NCI-H146 treated with DMSO at 0.1 percent for 48 hours (cell line): ENCODE data around the gene SH2D2A.
A peak's percentile ranks its signal among the peaks of the same experiment; 100 is the strongest.
"Not testable (repeated sequence)": the region's sequence is repeated elsewhere in the genome, so short reads cannot be mapped to it uniquely, and the experiment has no call there.

Source experiments
- DNase-seq: peaks from one replicate; lab custom pipeline; 2025; ENCODE audit not compliant: unreplicated experiment; lab: John Stamatoyannopoulos, UW

The SH2D2A gene

DNA sequence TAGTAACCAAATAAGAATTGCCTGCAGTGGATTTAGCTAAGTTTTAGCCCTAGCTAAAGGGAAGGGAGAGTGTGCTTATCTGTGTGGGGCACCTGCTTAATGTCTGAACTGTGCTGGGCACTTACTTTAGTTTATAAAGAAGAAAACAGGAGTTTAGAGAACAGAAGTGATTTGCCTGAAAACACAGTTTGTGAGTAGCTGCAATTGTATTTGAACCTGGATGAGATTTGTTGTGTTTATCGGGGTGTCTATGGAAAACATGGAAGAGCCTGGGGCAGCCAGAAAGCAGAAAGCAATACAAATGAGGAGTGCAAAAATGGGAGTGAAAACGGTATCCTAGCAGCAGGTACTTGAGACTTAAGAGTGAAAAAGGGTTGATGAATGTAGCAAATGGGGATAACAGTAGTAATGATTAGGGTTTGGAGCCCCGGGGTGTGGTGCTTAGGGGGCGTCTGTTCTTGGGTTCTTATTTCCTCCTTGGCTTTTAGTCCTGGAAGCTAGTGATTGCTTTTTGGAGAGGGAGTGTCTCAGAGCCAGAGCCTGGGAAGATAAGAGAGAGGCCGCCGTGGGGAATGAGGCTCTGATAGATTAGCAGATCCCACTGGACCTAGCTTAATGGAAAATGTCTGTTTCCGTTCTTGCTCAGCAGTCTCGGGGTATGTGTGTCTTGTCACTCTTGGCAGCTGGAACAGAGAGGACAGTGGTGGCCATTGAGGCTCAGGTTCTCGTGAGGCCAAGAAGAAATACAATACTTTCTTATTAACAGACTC is 43.7 kb downstream of the SH2D2A start:
- DNase-seq: no peak

DNA sequence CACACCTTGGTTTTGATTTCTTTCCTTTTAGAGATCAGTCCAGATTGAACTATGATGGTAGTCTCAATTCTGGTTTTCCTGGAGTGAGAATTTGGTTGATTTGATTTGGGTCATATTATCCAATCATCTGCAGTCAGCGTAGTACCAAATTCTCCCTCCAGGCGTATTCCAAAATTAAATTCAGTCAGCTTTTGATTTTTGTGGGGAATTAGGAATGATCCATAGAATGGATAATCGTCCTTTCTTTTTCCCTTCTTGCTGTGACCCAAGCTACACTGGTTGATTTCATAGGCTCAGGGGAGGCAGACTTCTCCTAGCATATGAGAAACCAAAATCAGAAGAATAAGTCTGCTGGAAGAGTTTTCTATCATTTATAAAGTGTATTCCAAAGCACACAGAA is 44.4 kb downstream of the SH2D2A start:
- DNase-seq: no peak

DNA sequence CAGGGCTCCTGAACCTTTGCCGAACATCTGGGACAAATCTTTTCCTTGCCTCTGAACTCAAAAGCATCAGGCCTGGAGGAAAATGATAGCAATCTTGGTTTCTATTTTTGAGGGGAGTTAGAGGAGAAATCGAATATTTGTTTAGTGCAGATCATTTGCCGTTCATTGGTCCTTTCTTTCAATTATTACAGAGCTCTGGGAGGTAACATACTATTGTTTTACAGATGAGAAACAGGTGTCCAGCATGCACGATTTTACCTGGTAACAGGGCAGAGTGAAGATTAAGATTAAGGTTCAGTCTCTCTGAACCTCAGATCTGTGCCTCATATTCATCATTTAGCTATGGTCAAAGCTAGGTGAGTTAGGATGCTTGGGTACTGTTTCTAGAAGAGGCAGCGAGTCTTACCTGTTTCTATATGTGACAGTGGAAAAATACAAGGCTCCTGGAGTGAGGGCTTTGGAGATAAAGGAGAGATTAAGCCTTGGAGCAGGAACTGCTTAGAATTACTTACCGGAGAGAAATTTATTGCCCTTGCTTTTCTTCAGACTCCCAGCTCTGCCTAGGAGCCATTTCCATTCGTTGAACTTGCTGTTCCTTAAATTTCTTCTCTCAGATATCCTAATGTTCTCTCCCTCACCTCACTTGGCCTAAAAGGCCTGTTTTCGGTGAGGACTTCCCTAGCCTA is 47.9 kb downstream of the SH2D2A start:
- DNase-seq: no peak

DNA sequence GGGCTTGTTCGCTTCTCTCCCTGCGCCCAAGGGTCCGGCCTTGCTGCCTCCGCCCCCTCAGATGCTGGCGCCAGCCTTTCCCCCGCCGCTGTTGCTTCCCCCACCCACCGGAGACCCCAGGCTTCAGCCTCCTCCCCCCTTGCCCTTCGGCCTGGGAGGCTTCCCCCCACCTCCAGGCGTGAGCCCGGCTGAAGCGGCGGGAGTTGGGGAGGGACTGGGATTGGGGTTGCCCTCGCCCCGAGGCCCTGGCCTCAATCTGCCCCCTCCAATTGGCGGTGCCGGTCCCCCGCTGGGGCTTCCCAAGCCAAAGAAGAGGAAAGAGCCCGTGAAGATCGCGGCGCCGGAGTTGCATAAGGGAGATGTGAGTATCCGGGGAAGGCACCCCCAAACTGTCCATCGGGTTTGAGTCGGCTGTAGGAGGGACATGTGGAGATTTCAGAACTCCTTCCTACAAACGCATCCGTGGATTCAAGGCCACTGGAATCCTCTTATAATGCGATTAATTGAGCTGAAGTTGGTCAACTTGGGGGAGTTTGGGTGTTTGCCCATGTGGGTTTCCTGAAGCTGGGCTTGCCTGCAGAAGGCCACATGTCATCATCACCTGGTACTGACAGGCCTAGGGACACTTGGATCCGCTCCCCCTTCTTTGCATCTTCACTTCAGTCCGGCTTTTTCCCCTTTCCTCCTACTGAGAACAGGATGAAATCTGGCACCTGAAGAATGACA is 48.6 kb downstream of the SH2D2A start:
- DNase-seq: no peak

DNA sequence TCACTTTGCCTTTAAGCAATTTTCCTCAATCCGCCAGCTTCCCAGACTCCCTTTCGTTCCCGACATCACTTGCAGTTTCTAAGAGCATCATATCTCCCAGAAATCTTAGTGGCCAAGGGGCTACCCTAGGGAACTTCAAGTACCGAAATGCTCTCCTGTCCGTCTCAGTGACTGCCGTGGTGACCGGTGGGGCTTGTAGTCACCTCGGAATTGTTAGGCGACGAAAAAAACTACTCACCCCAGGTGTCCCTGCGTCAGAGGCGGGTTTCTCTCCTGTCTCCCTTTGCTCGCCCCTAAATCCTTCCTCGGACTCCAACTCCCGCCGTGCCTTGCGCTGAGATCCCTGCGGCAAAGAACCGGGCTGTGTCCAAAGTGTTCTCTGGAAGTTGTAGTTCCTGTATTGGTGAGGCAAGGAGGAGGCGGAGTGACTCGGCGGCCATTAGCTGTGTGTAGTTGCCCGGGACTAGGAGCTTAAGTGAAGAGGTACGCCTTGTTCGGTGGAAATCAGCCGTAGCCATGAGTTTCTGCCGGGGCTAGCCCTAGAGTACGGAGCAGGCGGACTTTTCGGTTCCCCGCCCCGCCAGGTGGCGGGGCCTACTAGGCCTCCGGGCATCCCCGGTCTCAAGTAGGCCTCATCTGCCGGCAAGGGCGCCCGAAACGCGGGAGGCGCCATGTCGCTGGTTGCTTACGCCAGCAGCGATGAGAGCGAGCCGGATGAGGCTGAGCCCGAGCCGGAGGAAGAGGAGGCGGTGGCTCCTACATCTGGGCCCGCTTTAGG is 49.4 kb downstream of the SH2D2A start, which contains the start of gene PRCC:
PRCC (plus strand) TSS at position 435 of the 778 bp plus-strand sequence; CDS start at position 672, 237 bp downstream.
- DNase-seq: peak; percentile 99

DNA sequence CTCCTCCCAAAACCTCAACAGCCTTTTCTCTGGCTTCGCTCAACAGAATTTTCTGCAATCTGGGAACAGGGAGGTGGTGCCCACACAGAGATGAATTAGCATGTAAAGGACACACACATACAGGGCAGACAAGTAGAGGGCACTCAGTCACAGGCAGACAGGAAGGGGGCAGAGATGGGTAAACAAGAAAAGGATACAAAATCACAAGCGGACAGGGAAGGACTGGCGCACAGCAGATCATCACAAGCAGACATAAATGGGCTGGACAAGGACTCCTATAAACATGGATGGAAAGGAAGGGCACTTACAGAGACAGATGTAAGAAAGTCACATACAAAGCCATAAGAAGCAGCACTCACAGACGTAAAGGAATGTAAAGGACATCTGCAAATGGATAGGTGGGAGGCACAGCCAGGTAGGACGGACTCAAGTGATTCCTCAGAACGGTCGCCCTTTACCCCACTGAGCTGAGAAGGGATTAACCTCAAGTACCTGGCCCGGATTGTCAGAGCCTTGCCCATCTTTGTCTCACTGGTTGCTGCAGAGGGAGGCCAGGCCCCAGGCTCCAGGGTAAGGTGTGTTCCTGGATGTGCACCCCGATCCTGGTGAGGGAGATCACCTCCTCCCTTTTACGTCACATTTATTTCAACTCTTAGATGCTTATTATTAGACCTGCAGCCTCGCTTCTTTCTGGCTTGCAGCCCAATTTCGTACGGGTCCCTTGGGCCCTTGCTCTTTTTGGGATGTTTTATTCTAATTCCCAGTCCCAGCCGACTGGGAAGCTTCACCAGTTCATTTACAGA is 50.1 kb downstream of the SH2D2A start:
- peak; percentile 26 for DNase-seq

DNA sequence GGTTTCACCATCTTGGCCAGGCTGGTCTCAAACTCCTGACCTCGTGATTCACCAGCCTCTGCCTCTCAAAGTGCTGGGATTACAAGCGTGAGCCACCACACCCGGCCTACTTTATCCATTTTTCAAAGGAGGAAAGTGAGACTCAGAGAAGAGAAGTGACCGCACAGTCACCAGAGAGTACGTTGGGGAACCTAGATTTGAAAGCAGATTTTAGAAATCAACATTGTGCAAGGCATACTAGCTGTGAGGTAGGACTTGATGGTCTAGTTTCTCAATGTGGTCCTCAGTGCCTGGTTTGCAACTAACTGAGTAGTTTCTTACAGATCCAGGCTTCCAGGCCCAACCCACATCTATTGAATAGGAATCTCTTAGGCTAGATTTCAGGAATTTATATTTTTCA is 51.0 kb downstream of the SH2D2A start:
- DNase-seq: no peak

DNA sequence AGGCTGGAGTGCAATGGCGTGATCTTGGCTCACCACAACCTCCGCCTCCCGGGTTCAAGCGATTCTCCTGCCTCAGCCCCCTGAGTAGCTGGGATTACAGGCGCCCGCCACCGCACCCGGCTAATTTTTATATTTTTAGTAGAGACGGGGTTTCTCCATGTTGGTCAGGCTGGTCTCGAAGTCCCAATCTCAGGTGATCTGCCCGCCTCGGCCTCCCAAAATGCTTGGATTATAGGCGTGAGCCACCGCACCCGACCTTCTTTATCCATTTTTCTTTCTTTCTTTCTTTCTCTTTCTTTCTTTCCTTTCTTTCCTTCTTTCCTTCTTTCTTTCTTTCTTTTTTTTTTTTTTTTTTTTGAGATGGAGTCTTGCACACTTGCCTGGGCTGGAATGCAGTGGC is 51.5 kb downstream of the SH2D2A start:
- DNase-seq: not testable (repeated sequence)

DNA sequence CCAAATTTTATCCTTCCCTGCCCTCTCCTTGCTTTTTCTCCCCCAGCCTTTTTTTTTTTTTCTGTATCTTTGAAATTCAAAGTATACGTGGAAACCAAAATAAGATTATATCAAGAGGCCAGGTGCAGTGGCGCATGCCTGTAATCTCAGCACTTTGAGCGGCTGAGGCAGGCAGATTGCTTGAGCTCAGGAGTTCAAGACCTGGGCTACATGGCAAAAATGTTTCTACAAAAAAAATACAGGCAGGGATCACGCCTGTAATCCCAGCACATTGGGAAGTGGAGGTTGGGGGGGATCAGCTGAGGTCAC is 55.9 kb downstream of the SH2D2A start:
- DNase-seq: no peak

DNA sequence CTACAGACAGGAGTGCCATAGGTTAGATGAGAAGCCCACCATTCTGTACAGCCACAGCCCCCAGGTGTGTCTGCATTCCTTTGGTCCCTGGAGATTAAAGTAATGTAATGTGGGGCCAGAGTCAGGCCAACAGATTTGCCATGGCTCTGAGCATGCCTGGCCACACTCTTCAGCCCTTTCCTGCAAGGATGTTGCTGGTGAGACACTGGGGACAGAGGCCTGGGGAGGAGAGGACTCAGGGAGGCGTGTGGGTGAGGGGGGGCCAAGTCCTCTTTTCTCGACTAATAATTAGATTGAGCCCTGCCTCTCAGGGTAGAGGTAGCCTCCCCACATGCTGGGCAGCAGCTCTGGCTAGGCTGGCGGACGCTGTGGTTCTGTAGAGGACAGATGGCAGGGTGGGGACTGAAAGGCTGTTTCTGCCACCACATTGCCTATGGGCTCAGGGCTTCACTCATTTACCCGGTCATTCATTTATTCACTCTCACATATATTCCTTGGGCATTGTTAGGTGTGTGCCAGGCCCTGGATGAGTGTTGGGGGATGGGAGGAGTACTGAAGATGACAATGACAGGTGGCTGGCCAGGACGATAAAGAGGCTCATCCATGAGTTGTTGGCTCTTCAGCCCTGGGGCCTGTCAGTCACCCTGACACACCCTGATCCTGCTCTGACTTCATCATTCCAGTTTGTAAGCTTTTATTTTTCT is 56.4 kb downstream of the SH2D2A start:
- DNase-seq: no peak

DNA sequence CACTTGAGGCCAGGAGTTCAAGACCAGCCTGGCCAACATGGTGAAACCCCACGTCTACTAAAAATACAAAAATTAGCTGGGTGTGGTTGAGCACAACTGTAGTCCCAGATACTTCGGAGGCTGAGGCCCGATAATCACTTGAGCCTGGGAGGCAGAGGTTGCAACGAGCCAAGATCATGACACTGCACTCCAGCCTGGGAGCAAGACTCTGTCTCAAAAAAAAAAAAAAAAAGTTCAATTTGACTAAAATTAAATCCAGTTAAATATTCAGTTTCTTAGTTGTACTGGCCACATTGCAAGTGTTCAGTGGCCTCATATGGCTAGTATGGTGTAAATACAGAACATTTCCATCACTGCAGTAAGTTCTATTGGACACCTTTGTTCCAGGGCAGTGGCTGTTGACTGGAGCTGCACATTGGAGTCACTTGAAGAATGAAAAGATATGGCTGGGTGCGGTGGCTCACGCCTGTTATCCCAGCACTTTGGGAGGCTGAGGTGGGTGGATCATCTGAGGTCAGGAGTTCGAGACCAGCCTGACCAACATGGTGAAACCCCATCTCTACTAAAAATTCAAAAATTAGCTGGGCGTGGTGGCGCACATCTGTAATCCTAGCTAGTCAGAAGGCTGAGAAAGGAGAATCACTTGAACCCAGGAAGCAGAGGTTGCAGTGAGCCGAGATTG is 58.9 kb downstream of the SH2D2A start:
- not testable (repeated sequence) for DNase-seq

DNA sequence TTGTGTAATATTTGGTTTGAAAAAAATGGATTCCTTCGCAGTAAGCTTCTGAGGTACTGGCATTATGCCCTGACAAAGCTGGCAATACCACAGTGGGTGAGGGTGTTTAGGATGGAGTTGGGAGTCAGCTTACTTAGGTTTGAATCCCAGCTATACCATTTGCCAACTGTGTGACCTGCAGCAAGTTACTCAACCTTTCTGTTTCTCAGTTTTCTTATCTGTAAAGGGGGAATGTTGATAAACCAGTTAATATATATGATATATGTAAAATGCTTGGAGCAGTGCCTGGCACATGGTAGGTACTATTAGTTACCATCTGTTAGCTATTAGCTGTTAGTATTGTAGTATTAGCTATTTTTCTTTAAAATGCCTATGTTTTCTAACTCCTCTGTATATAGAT is 60.3 kb downstream of the SH2D2A start:
- DNase-seq: no peak
